Fibroblast of pulmonary artery (primary cell): Measurements from ENCODE around the gene RAB33B.

Source experiments
- DNase-seq: peaks from one replicate; pipeline ENCODE4 v3.0.0-alpha.2; 2010; ENCODE audit warnings: low read depth
- H3K4me3 ChIP-seq: replicated peaks from 2 replicates; pipeline ENCODE4 v1.5.1; 2011; ENCODE audit warnings: low read depth, mild to moderate bottlenecking, control low read depth, low read length, moderate library complexity
- TF ChIP-seq, protein P1 (sequence below): IDR thresholded peaks from 2 replicates; pipeline ENCODE4 v1.5.1; 2011; ENCODE audit warnings: mild to moderate bottlenecking, control low read depth, low read length, inconsistent platforms; ENCODE audit errors: missing control alignments

RAB33B gene

DNA sequence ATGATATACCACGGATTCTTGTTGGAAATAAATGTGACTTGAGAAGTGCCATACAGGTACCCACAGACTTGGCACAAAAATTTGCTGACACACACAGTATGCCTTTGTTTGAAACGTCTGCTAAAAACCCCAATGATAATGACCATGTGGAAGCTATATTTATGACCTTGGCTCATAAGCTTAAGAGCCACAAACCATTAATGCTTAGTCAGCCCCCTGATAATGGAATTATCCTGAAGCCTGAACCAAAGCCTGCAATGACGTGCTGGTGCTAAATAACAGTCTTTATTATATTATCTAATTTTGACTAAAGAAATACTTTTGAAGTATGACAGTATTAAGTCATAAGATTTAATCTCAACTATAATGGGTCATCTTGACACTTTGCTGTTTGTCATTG, 18.9 kb downstream of the RAB33B start:
- TF ChIP-seq, protein P1, sequence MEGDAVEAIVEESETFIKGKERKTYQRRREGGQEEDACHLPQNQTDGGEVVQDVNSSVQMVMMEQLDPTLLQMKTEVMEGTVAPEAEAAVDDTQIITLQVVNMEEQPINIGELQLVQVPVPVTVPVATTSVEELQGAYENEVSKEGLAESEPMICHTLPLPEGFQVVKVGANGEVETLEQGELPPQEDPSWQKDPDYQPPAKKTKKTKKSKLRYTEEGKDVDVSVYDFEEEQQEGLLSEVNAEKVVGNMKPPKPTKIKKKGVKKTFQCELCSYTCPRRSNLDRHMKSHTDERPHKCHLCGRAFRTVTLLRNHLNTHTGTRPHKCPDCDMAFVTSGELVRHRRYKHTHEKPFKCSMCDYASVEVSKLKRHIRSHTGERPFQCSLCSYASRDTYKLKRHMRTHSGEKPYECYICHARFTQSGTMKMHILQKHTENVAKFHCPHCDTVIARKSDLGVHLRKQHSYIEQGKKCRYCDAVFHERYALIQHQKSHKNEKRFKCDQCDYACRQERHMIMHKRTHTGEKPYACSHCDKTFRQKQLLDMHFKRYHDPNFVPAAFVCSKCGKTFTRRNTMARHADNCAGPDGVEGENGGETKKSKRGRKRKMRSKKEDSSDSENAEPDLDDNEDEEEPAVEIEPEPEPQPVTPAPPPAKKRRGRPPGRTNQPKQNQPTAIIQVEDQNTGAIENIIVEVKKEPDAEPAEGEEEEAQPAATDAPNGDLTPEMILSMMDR: no peak
- DNase-seq: no peak
- no peak overlapping the region for H3K4me3 ChIP-seq

DNA sequence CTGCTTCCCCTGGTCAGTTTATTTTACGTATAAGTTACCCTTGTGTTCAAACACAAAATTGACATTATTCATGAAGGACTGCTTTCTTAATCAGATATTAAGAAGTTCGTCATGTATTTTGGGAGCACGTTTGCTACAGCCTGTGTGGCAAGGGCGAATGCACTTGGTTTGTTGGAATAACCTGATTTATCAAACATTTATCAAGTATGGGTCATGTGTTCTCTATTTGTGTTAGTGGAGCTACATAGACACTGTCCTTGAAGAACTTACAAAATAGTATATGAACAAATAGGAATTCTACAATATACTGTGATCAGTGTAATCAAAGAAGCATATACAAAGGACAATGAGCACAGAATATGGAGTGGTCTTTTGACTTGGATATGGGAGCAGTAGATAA, 22.4 kb downstream of the RAB33B start:
- TF ChIP-seq, protein P1: no peak
- no peak overlapping the region for H3K4me3 ChIP-seq
- DNase-seq: no peak

DNA sequence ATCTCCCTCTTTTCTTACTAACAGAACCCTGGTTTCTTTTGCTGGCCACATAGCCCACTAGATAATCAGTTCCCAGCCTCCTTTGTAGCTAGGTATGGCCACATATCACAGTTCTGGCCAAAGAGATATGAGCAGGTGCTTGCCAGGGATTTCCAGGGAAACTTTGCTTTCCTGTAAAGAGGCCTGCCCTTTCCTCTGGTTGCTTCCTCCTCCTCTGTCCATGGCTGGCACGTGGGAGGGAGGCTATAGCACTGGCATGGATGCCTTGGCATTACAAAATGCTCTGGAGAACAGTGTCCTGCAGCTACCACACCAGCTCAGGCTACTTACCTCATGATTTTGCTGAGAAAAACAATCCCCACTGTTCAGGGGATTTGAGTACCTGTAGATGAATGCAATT, 27.5 kb downstream of the RAB33B start:
- DNase-seq: no peak
- no peak overlapping the region for H3K4me3 ChIP-seq
- TF ChIP-seq, protein P1: no peak

DNA sequence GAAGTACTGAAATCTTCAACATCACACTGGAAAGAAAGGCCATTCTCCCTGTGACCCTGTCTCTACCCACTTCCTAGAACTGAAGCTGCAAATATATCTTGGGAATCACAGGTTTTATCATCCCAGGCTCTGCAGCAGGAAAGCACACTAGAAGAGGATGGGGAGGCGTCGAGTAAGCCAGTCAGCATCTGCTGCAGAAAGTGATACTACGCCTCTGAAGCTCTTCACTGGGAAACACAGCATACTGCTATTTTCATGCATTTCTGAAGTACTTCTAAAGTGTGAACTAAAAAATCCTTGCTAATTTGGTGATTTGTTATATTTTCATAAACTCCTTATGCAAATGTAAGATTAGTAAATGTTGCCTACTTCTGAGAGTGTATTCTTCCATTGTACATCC, 29.1 kb downstream of the RAB33B start:
- TF ChIP-seq, protein P1: no peak
- no peak for DNase-seq
- no peak overlapping the region for H3K4me3 ChIP-seq

DNA sequence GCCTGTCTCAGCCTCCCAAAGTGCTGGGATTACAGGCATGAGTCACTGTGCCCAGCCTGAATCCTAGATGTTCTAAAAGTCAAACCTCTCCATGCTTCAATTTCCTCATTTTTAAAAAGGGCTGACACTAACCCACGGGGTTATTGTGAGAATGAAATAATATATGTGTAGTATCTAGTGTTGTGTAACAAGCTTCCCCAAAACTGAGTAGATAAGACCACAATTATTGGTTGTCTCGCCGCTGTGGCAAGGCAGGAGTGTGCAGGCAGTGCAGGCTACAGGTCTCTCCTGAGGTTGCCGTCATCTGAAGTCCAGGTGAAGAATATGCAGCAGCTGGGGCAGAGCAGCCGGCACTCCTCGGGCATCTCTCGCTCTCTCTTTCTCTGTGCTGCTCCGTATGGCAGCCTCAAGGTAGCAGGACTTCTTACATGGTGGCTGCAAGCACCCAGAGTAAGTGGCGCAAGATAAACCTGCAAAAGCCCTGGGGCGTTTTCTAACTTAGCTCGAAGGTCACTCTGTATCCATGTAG, 30.9 kb downstream of the RAB33B start:
- DNase-seq: no peak
- TF ChIP-seq, protein P1: no peak
- no peak overlapping the region for H3K4me3 ChIP-seq

DNA sequence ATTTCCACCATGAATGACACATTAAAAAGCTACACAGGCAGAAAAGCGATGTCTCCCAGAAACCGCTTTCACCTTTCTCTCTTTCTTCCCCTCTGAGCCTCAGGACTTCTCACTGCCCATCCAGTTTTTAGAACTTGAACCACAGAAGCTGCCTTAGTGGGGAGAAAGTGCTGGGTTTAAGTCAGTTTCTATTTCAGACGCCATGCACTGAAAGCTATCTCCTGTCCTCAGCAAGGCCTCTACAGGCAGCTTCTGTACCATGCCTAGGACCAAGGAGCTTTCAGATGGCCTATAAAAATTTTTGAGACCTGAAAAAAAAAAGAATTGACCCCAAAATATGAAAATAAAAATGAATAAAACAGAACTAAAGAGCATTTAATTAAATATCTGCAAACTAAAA, 34.5 kb downstream of the RAB33B start:
- H3K4me3 ChIP-seq: no peak overlapping the region
- DNase-seq: no peak
- TF ChIP-seq, protein P1: no peak

DNA sequence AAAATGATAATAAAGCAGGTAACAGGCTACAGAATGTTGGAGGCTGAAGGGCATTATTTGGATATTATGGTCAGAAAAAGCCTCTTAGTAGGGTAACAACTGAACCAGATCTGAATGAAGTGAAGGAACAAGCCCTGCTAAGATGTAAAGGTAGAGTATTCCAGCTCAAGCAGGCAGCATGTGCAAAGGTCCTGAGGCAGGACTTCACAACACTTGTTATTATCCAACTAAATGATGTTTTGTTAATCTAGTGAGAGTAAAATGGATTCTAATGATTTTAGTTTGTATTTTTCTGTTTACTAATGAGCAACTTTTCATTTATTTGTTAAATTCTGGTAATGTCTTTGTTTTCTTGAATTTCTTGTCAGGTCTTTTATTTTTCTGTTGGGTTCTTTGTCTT, 35.7 kb downstream of the RAB33B start:
- TF ChIP-seq, protein P1: no peak
- DNase-seq: no peak

More for the DNA sequence above, 35.7 kb downstream of the RAB33B start:
- no peak overlapping the region for H3K4me3 ChIP-seq
